ENCODE data around the gene TDRD1. TPM values are rescaled to one million over a fixed set of nuclear protein-coding genes. Genes with fewer than 3 reads are reported as not detected.

The TDRD1 gene
- total RNA-seq, 2 experiments from 2014 or later, result 0.05 to 0.16 TPM

DNA sequence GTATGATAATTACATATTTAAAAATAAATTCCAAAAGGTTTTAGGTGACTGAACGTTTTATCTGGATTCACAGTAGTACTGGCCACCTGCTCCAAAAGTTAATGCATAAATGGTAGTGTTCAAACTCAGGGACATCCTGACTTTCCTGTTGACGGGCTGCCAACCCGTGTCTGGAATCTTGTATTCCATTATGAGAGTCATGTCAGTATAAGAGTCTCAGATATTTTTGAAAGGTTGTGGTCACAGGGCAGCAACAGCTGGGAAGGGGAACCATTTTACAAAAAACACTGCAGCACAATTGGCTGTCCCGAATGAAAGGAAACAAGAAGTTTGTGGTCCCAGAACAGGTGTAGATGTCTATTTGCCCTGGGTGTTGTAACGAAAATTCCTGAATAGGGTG lies 2.8 kb downstream of the TDRD1 start:
- H3K36me3 Mint-ChIP-seq (ENCODE audit: low read depth), result no peaks in the 10 kb centered on the region
- H3K9me3 Mint-ChIP-seq, result no peaks in the 10 kb centered on the region
- POLR2A ChIA-PET, result no interaction called here
- H3K4me3 Mint-ChIP-seq, result no peak overlapping the region
- ATAC-seq (no peak), DNase-seq (no peak)
- no peak overlapping the region for H3K27ac Mint-ChIP-seq
- no peaks in the 10 kb centered on the region for H3K27me3 Mint-ChIP-seq
- CTCF ChIA-PET, result no interaction called here
- intact Hi-C loops (cut with micrococcal nuclease), result no loop called here
- peaks cover 2% of the 10 kb centered on the region for H3K4me1 Mint-ChIP-seq (ENCODE audit: low read depth)
- TF ChIP-seq, protein P1, sequence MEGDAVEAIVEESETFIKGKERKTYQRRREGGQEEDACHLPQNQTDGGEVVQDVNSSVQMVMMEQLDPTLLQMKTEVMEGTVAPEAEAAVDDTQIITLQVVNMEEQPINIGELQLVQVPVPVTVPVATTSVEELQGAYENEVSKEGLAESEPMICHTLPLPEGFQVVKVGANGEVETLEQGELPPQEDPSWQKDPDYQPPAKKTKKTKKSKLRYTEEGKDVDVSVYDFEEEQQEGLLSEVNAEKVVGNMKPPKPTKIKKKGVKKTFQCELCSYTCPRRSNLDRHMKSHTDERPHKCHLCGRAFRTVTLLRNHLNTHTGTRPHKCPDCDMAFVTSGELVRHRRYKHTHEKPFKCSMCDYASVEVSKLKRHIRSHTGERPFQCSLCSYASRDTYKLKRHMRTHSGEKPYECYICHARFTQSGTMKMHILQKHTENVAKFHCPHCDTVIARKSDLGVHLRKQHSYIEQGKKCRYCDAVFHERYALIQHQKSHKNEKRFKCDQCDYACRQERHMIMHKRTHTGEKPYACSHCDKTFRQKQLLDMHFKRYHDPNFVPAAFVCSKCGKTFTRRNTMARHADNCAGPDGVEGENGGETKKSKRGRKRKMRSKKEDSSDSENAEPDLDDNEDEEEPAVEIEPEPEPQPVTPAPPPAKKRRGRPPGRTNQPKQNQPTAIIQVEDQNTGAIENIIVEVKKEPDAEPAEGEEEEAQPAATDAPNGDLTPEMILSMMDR (IDR thresholded peaks at IDR 0.05), result no peak

DNA sequence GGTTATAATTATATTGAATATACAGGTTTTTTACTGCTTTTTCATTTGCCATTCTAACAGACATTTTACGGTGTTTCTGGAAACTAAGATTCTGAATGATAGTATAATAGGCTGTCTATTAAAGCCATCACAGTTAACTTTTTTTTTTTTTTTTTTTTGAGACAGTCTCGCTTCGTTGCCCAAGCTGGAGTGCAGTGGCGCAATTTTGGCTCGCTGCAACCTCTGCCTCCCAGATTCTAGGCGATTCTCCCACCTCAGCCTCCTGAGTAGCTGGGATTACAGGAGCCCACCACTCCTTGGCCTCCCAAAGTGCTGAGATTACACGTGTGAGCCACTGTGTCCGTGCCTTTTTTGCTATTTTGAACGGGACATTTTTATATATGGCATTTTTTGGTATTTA lies 4.4 kb downstream of the TDRD1 start:
- POLR2A ChIA-PET, result interaction anchor here (1.3 kb wide), 1 partner anchor 8 kb away, joined by 3 read pairs; no protein-coding TSS in a partner anchor
- DNase-seq (no peak), ATAC-seq (no peak)
- TF ChIP-seq, protein P1 (IDR thresholded peaks at IDR 0.05), result no peak
- no peaks in the 10 kb centered on the region for H3K36me3 Mint-ChIP-seq (ENCODE audit: low read depth)
- no peak overlapping the region for H3K4me3 Mint-ChIP-seq
- CTCF ChIA-PET, result no interaction called here
- H3K4me1 Mint-ChIP-seq (ENCODE audit: low read depth), result peaks cover 2% of the 10 kb centered on the region
- peaks cover 4% of the 10 kb centered on the region for H3K27me3 Mint-ChIP-seq
- intact Hi-C loops (cut with micrococcal nuclease), result no loop called here
- H3K9me3 Mint-ChIP-seq, result no peaks in the 10 kb centered on the region
- no peak overlapping the region for H3K27ac Mint-ChIP-seq

DNA sequence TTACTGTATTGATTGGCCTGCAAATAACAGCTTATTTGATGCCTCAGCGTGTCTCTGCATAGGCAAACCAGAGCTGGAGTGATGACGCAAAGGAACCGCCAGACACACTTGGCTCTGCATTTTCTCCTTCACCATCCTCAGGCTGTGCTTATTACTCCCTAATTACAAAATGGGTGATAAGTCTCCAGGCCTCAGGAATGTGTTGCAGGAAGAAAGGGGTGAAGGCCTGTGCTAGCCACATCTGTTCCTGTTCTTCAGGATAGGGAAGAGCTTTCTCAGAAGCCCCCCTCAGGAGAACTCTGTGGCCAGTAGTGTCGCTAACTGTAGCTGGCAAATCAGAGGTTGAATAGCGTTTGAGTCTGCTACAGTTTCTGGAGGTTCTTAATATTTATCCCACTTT lies 5.1 kb downstream of the TDRD1 start:
- H3K4me1 Mint-ChIP-seq (ENCODE audit: low read depth), result peaks cover 2% of the 10 kb centered on the region
- ChIA-PET CTCF (interaction anchor here (1.0 kb wide), 1 partner anchor 10 kb away, joined by 3 read pairs; the partner anchor contains the start of gene CCDC186), POLR2A (interaction anchor here (0.8 to 1.3 kb wide), 2 partner anchors 9 to 10 kb away, joined by 3 to 4 read pairs; partner anchors contain the start of gene CCDC186)
- DNase-seq, result no peak
- H3K36me3 Mint-ChIP-seq (ENCODE audit: low read depth), result no peaks in the 10 kb centered on the region
- intact Hi-C loops (cut with micrococcal nuclease), result no loop called here
- peaks cover 4% of the 10 kb centered on the region for H3K27me3 Mint-ChIP-seq
- no peak overlapping the region for H3K4me3 Mint-ChIP-seq
- H3K27ac Mint-ChIP-seq, result no peak overlapping the region
- ATAC-seq, result no peak
- H3K9me3 Mint-ChIP-seq, result no peaks in the 10 kb centered on the region
- TF ChIP-seq, protein P1 (IDR thresholded peaks at IDR 0.05), result no peak

DNA sequence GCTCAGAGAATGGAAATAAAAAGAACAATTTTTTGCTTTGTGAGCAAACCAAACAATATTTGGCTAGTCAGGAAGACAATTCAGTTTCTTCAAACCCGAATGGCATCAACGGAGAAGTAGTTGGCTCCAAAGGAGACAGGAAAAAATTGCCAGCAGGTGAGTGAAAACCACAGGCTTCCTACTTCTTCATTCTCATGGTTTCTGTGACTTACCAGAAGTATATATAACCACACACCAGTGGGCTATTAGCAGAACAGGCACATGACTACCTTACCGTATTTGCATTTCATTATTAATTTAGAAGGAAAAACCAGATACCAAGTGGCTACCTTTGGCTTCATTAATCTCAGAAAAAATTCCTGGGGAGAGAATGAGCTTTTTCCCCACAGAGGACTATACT lies 8.8 kb downstream of the TDRD1 start:
- ChIA-PET CTCF (interaction anchor here (0.7 to 1.5 kb wide), 3 partner anchors 8 to 166 kb away, joined by 3 read pairs; partner anchors contain the start of gene CCDC186), POLR2A (no interaction called here)
- no peak overlapping the region for H3K4me3 Mint-ChIP-seq
- H3K4me1 Mint-ChIP-seq (ENCODE audit: low read depth), result no peaks in the 10 kb centered on the region
- intact Hi-C loops (cut with micrococcal nuclease), result no loop called here
- H3K36me3 Mint-ChIP-seq (ENCODE audit: low read depth), result no peaks in the 10 kb centered on the region
- DNase-seq, result no peak
- no peak overlapping the region for H3K27ac Mint-ChIP-seq
- peaks cover 4% of the 10 kb centered on the region for H3K27me3 Mint-ChIP-seq
- no peaks in the 10 kb centered on the region for H3K9me3 Mint-ChIP-seq
- TF ChIP-seq, protein P1 (IDR thresholded peaks at IDR 0.05), result no peak
- ATAC-seq, result no peak

DNA sequence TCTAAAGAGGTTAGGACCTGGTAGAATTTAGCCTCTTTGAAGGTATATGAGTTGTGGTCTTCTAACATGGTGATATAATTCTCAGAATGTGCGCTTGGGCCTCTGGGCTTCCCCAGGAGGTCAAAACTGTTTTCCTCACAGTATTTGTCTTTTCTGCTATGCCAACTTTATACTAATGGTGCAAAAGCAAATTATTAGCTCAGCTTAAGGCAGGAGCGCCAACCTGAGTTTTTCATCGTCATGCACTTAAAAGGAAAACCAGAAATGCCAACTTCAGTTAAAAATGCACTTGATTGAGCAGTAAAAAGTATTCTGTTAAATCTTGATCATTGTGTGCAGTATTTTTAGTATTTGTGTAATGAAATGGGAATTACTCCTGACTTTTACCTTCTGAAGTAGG lies 9.7 kb downstream of the TDRD1 start:
- POLR2A ChIA-PET, result no interaction called here

More for the DNA sequence above, 9.7 kb downstream of the TDRD1 start:
- CTCF ChIA-PET, result interaction anchor here (0.7 to 1.1 kb wide), 2 partner anchors 15 to 167 kb away, joined by 3 read pairs; partner anchors contain the start of gene CCDC186
- ATAC-seq, result no peak
- Mint-ChIP-seq H3K9me3 (no peaks in the 10 kb centered on the region), H3K27me3 (peaks cover 5% of the 10 kb centered on the region), H3K36me3 (ENCODE audit: low read depth) (no peaks in the 10 kb centered on the region), H3K4me3 (no peak overlapping the region), H3K27ac (no peak overlapping the region), H3K4me1 (ENCODE audit: low read depth) (no peaks in the 10 kb centered on the region)
- TF ChIP-seq, protein P1 (IDR thresholded peaks at IDR 0.05), result no peak
- no peak for DNase-seq
- intact Hi-C loops (cut with micrococcal nuclease), result no loop called here
